ENCODE measurements around the gene MPZL3.

The MPZL3 gene

GRCh38 chr11:118231461-118231860 is 20.7 kb downstream of the MPZL3 start:
- DNase-seq = no peak

- no peak for DNase-seq
These were observed 22.1 kb downstream of the MPZL3 start for GRCh38 chr11:118230088-118230487.

GRCh38 chr11:118229274-118229847 is 22.8 kb downstream of the MPZL3 start:
- DNase-seq = no peak

- DNase-seq = no peak
These were observed 24.0 kb downstream of the MPZL3 start for GRCh38 chr11:118227865-118228785.

- DNase-seq = no peak
These were observed 25.4 kb downstream of the MPZL3 start for GRCh38 chr11:118226781-118227180.

GRCh38 chr11:118226296-118226695 is 25.9 kb downstream of the MPZL3 start:
- no peak for DNase-seq

GRCh38 chr11:118224511-118225188 is 27.5 kb downstream of the MPZL3 start, which contains the start of gene JAML:
JAML (minus strand) TSS chr11:118225011; CDS start chr11:118214866, 10,145 bp downstream.
- no peak for DNase-seq

- DNase-seq = no peak
These were observed 28.2 kb downstream of the MPZL3 start for GRCh38 chr11:118223992-118224391.

GRCh38 chr11:118223570-118223969 is 28.6 kb downstream of the MPZL3 start:
- DNase-seq = no peak

GRCh38 chr11:118222437-118222836 is 29.7 kb downstream of the MPZL3 start:
- no peak for DNase-seq

- no peak for DNase-seq
These were observed 30.7 kb downstream of the MPZL3 start for GRCh38 chr11:118221419-118221818.

- no peak for DNase-seq
These were observed 32.4 kb downstream of the MPZL3 start for GRCh38 chr11:118219732-118220131.

- no peak for DNase-seq
These were observed 32.9 kb downstream of the MPZL3 start for GRCh38 chr11:118219244-118219643.

- no peak for DNase-seq
These were observed 34.6 kb downstream of the MPZL3 start for GRCh38 chr11:118217575-118217974.

- DNase-seq = no peak
These were observed 35.3 kb downstream of the MPZL3 start for GRCh38 chr11:118216621-118217481.

- DNase-seq = no peak
These were observed 36.4 kb downstream of the MPZL3 start for GRCh38 chr11:118215765-118216164.

GRCh38 chr11:118215262-118215661 is 36.9 kb downstream of the MPZL3 start:
- DNase-seq = no peak

GRCh38 chr11:118214210-118214914 is 37.8 kb downstream of the MPZL3 start:
- DNase-seq = no peak

GRCh38 chr11:118213781-118214180 is 38.4 kb downstream of the MPZL3 start:
- no peak for DNase-seq

GRCh38 chr11:118213201-118213600 is 39.0 kb downstream of the MPZL3 start:
- no peak for DNase-seq

GRCh38 chr11:118212781-118213191 is 39.4 kb downstream of the MPZL3 start:
- DNase-seq = no peak

- DNase-seq = no peak
These were observed 39.9 kb downstream of the MPZL3 start for GRCh38 chr11:118212131-118212725.
